LNCaP clone FGC (cell line): ENCODE results near the gene EIF4E1B.

Source experiments
- DNase-seq: peaks from one replicate; pipeline ENCODE4 v3.0.0-alpha.2; 2011; ENCODE audit warnings: low read depth
- H3K4me3 ChIP-seq: 2 replicates; pipeline ENCODE4 v1.5.1; 2011; ENCODE audit warnings: mild to moderate bottlenecking, low read depth, low read length, control low read depth
- TF ChIP-seq, protein P1 (sequence below): IDR thresholded peaks from 2 replicates; pipeline ENCODE4 v1.5.1; 2012; ENCODE audit warnings: mild to moderate bottlenecking; ENCODE audit not compliant: control insufficient read depth, insufficient read depth; ENCODE audit errors: extremely low read depth

Gene EIF4E1B

DNA sequence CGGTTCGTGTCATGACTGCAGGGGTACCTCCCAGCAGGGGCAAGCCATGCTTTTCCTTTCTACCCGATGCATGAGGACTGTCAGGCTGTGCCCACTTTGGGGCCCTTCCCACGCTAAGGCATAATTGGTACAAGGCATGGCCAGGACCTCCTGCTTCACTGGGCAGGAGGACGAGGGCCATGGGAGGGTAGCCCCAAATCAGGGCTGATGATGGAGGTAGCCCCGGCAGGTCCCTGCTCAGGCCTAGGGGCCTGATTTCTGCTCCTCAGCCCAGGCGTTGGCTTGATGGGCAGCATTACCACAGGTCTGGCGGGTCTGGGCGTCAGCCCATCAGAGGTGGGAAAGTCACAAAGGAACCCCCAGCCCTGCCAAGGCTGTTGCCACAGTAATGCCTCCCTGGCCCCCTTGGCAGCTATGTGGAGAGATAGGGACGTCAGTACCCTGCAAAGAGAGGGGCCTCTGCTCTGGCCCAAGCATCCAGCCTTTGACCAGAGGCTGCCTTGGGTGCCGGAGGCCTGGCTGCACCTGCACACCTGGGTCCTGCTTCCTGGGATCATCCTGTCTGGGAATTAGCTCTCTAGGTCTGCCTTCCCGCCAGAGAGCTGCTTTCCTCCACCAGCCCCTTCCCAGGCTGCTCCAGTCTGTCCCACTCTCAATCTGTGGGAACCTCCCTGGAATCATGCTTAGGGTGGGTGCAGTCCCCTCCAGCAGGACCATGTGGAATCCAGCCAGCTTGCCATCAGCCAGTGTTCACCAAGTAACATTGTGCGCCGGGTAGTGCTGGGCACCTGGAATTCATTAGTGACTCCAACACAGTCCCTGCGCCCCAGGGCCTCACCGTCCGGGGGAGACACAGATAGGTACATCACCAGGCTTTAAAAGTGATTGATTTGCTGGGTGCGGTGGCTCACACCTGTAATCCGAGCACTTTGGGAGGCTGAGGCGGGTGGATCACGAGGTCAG lies 32.2 kb downstream of the EIF4E1B start:
- H3K4me3 ChIP-seq: no peak overlapping the region
- DNase-seq: no peak
- TF ChIP-seq, protein P1, sequence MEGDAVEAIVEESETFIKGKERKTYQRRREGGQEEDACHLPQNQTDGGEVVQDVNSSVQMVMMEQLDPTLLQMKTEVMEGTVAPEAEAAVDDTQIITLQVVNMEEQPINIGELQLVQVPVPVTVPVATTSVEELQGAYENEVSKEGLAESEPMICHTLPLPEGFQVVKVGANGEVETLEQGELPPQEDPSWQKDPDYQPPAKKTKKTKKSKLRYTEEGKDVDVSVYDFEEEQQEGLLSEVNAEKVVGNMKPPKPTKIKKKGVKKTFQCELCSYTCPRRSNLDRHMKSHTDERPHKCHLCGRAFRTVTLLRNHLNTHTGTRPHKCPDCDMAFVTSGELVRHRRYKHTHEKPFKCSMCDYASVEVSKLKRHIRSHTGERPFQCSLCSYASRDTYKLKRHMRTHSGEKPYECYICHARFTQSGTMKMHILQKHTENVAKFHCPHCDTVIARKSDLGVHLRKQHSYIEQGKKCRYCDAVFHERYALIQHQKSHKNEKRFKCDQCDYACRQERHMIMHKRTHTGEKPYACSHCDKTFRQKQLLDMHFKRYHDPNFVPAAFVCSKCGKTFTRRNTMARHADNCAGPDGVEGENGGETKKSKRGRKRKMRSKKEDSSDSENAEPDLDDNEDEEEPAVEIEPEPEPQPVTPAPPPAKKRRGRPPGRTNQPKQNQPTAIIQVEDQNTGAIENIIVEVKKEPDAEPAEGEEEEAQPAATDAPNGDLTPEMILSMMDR: no peak

DNA sequence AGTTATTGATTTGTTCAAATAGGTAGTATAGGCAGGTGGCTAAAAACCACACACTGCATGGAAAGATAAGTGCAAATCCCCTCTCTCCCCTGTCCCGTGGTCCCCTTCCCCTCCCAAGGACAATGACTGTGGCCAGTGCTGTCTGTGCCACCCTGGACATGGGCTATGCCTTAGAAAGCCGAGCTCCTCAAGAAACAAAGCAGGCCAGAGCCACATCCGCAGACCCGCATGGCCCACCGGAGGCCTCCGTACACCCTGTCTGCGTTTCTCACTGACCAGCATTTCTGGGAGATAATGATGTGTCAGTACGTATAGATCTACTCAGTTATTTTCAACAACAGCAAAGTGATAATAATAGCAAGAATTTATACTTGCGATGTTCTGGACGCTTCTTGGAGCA lies 33.1 kb downstream of the EIF4E1B start:
- DNase-seq: no peak
- TF ChIP-seq, protein P1: no peak
- H3K4me3 ChIP-seq: no peak overlapping the region

DNA sequence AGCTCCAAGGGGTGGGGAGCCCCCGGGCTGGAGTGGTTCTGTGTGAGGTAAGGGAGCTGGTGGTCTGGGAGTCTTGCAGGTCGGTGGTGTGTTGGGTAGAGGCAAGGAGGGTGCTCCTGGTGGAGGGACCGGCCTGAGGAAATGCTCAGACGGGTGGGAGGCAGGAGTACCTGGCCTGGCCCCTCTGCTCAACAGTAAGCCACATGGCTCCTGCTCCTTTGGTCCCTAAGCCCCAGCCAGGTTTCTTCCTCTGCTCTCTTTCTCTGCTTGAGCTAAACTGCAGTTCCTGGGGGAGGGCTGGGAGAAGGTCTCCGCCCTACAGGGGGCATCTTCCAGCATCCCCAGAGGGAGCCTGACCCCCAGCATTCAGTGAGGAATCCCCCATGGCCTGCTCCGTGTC lies 34.0 kb downstream of the EIF4E1B start:
- no peak for DNase-seq
- TF ChIP-seq, protein P1: no peak
- no peak overlapping the region for H3K4me3 ChIP-seq

DNA sequence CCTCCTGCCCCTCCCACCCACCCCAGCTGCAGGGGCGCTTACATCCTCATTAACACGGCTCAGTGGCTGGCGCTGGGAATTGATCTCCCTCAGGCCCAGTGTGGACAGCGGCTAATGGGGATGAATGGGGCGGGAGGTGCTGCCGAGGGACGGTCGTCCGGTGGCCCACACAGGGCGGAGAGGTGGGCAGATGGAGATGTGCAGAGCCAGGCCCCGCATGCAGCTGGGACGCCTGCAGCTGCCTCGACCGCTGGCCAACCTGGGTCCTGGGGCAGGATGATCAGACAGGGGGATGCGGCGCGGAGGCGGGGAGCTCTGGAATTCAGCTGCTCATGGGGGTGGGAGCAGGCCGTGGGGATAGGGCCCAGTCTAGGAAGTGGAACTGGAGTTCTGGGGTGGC lies 34.4 kb downstream of the EIF4E1B start:
- TF ChIP-seq, protein P1: no peak
- H3K4me3 ChIP-seq: no peak overlapping the region

DNA sequence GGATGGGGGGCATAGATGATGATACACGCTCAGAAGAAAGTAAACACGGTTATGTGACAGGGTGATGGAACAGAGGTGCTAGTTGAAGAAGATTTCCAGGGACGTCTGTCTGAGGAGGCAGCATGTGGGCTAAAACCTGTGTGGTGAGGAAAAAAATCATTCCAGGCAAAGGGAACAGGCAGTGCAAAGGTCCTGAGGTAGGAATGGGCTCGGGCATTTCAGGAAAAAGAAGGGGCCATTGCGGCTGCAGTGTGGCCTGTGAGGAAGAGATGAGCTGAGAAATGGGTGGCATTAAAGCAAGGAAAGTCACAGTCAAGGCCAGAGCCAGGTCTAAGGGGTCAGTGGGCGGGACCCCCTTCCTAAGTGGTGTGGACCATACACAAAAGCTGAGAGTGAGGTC lies 35.0 kb downstream of the EIF4E1B start:
- no peak overlapping the region for H3K4me3 ChIP-seq
- no peak for DNase-seq
- TF ChIP-seq, protein P1: no peak

More for the DNA sequence above, 34.4 kb downstream of the EIF4E1B start:
- DNase-seq: no peak

DNA sequence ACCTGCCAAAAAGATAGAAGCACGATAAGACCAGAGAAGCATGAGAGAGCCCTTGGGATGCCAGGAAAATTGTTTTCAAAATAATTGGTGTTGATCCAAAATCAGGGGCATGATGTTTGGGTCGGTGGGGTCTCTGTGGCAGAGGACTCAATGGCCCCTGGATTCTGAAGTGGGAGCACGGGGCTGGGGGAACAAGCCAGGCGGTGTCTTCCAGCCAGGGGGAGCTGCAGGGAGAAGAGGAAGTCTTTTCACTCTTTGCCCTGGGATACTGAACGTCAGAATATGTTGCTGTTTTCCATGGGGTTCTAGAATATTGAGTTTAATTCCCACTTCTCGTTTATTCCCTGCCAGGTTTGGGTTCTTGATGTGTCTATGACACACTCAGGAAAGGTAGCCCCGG lies 37.2 kb downstream of the EIF4E1B start:
- no peak for DNase-seq
- TF ChIP-seq, protein P1: no peak
- no peak overlapping the region for H3K4me3 ChIP-seq
